SU-DHL-6 (cell line): ENCODE data around the gene PADI2.

Experiments used
- H2AFZ ChIP-seq: fragments of 200-600 bp; sonication (generic); 2 replicates; pipeline ENCODE4 v1.6.1; 2014; ENCODE audit warnings: low read depth, mild to moderate bottlenecking, moderate library complexity, mixed read lengths, antibody characterized with exemption, low read length; ENCODE audit not compliant: severe bottlenecking
- H3F3A ChIP-seq: fragments of 200-600 bp; shearing (Covaris generic); 2 replicates; pipeline ENCODE4 v1.6.0; 2016; ENCODE audit warnings: antibody characterized with exemption, mild to moderate bottlenecking; ENCODE audit not compliant: insufficient read depth
- H3K27ac ChIP-seq: fragments of 200-600 bp; sonication (generic); 2 replicates; pipeline ENCODE4 v1.5.1; 2016; ENCODE audit warnings: low read depth, mild to moderate bottlenecking, low read length, moderate library complexity, mixed read lengths
- H3K27me3 ChIP-seq: fragments of 200-600 bp; sonication (generic), shearing (Covaris generic); 2 replicates; pipeline ENCODE4 v1.6.0; 2014; ENCODE audit warnings: mild to moderate bottlenecking, low read length
- H3K36me3 ChIP-seq: fragments of 200-600 bp; sonication (generic); 2 replicates; pipeline ENCODE4 v1.6.1; 2014; ENCODE audit warnings: mild to moderate bottlenecking, low read length, mixed read lengths
- H3K4me2 ChIP-seq: fragments of 300-600, 200-600 bp; shearing (Covaris generic), sonication (generic); 2 replicates; pipeline ENCODE4 v1.6.0; 2014; ENCODE audit warnings: low read length, low read depth, mild to moderate bottlenecking; ENCODE audit not compliant: poor library complexity, severe bottlenecking
- H3K4me3 ChIP-seq: fragments of 200-600 bp; sonication (generic); 2 replicates; pipeline ENCODE4 v1.5.1; 2014; ENCODE audit warnings: antibody characterized with exemption, low read length, mild to moderate bottlenecking, mixed read lengths; ENCODE audit not compliant: insufficient read depth, poor library complexity, severe bottlenecking
- H3K79me2 ChIP-seq: fragments of 200-600 bp; sonication (generic); 2 replicates; pipeline ENCODE4 v1.6.1; 2014; ENCODE audit warnings: mild to moderate bottlenecking, low read length, moderate library complexity; ENCODE audit not compliant: insufficient read depth
- H3K9ac ChIP-seq: fragments of 200-600 bp; sonication (generic); 2 replicates; pipeline ENCODE4 v1.7.0; 2014; ENCODE audit warnings: mild to moderate bottlenecking, low read length
- H3K9me2 ChIP-seq: fragments of 200-600 bp; sonication (generic); replicated peaks from 2 replicates; pipeline ENCODE4 v1.6.1; 2014; ENCODE audit warnings: low read length; ENCODE audit not compliant: insufficient read depth
- H3K9me3 ChIP-seq: fragments of 200-600 bp; sonication (generic); 2 replicates; pipeline ENCODE4 v1.6.1; 2014; ENCODE audit warnings: low read length, mixed read lengths; ENCODE audit not compliant: insufficient read depth
- H4K20me1 ChIP-seq: fragments of 200-600 bp; sonication (generic); 2 replicates; pipeline ENCODE4 v1.6.1; 2014; ENCODE audit warnings: low read depth, mild to moderate bottlenecking, antibody characterized with exemption, low read length, moderate library complexity, mixed read lengths
- CTCF ChIP-seq: fragments of 200-600 bp; sonication (generic); IDR thresholded peaks from one replicate; pipeline ENCODE4 v1.5.1; 2017; ENCODE audit warnings: antibody characterized with exemption, mild to moderate bottlenecking, low read length, moderate library complexity; ENCODE audit not compliant: insufficient read depth, poor library complexity, severe bottlenecking
- EZH2phosphoT487 ChIP-seq: fragments of 200-600 bp; sonication (generic), shearing (Covaris generic); conservative IDR thresholded peaks from 2 replicates; pipeline ENCODE4 v1.6.1; 2018; ENCODE audit warnings: mild to moderate bottlenecking, antibody characterized with exemption, low read length, moderate library complexity, mixed read lengths

The PADI2 gene

DNA sequence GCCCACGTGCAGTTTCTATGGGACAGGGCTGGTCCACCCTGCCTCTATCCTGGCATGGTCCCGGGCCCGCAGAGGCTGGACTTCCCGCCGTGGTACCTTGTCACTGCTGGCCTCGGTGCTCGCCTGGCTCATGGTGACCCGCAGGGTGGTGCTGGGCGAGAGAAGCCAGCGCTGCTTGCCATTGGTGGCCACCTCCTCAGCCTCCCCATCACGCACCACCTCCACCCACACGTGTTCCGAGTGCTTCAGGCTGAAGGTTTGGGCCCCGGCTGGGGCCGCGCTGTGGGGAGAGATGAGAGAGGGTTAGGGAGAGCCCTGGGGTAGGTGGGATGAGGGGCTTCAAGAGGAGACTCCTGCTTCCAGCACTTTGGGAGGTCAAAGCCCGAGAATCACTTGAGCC lies 14.5 kb downstream of the PADI2 start:
- TF ChIP-seq EZH2phosphoT487 (no peak), CTCF (no peak)
- H3K9me3 ChIP-seq = no peaks in the 10 kb centered on the region
- H3K4me3 ChIP-seq = no peak overlapping the region
- no peak overlapping the region for H2AFZ ChIP-seq
- H3K27ac ChIP-seq = no peak overlapping the region
- no peak overlapping the region for H3K4me2 ChIP-seq
- H3K9me2 ChIP-seq = no peaks in the 10 kb centered on the region
- H3F3A ChIP-seq = no peaks in the 10 kb centered on the region
- no peaks in the 10 kb centered on the region for H3K79me2 ChIP-seq
- no peaks in the 10 kb centered on the region for H3K27me3 ChIP-seq
- no peaks in the 10 kb centered on the region for H4K20me1 ChIP-seq
- H3K9ac ChIP-seq = no peak overlapping the region
- H3K36me3 ChIP-seq = no peaks in the 10 kb centered on the region

DNA sequence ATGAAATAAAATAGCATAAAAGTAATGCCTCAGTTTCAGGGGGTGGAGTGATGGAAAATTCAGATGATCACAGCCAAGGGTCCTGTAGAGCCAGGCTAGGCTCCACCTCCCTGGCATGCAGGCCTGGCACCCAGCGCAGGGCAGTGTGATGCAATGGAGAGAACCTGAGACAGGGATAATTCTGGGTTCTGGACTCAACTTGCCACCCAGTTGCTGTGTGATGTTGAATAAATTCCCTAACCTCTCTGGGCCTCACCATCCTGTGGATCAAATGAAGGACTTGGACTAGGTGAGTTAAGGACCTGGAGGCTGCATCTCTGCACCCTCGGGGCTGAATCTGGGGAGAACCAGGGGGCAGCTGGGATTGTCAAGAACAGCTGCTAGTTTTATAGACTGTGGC lies 17.0 kb downstream of the PADI2 start:
- H3K27me3 ChIP-seq = no peaks in the 10 kb centered on the region
- no peak overlapping the region for H3K27ac ChIP-seq
- TF ChIP-seq CTCF (no peak), EZH2phosphoT487 (no peak)
- H3K9ac ChIP-seq = no peak overlapping the region
- H3K36me3 ChIP-seq = no peaks in the 10 kb centered on the region
- H3K4me2 ChIP-seq = no peak overlapping the region
- H3F3A ChIP-seq = no peaks in the 10 kb centered on the region
- H4K20me1 ChIP-seq = no peaks in the 10 kb centered on the region
- H3K9me2 ChIP-seq = no peaks in the 10 kb centered on the region
- H3K79me2 ChIP-seq = no peaks in the 10 kb centered on the region
- H3K4me3 ChIP-seq = no peak overlapping the region
- H2AFZ ChIP-seq = no peak overlapping the region
- H3K9me3 ChIP-seq = no peaks in the 10 kb centered on the region

- H3K4me2 ChIP-seq = no peak overlapping the region
- no peak overlapping the region for H3K4me3 ChIP-seq
- no peak overlapping the region for H3K9ac ChIP-seq
- TF ChIP-seq CTCF (no peak), EZH2phosphoT487 (no peak)
- no peaks in the 10 kb centered on the region for H3K79me2 ChIP-seq
- no peak overlapping the region for H2AFZ ChIP-seq
- no peaks in the 10 kb centered on the region for H3K9me3 ChIP-seq
- H3K27me3 ChIP-seq = no peaks in the 10 kb centered on the region
- H3F3A ChIP-seq = no peaks in the 10 kb centered on the region
- H3K27ac ChIP-seq = no peak overlapping the region
- no peaks in the 10 kb centered on the region for H3K36me3 ChIP-seq
- H4K20me1 ChIP-seq = no peaks in the 10 kb centered on the region
- H3K9me2 ChIP-seq = no peaks in the 10 kb centered on the region
These were observed 18.0 kb downstream of the PADI2 start for GRCh38 chr1:17101261-17101660.
